DOHH2 (cell line): ENCODE data around the gene ZNF426.
"Not testable (repeated sequence)": the region's sequence is repeated elsewhere in the genome, so short reads cannot be mapped to it uniquely, and the experiment has no call there.

ENCODE experiments used
- EZH2phosphoT487 ChIP-seq: fragments of 200-600 bp; sonication (generic); IDR thresholded peaks from 2 replicates; pipeline ENCODE4 v1.6.1; 2017; ENCODE audit warnings: borderline replicate concordance, mild to moderate bottlenecking, antibody characterized with exemption, low read length, moderate library complexity, mixed read lengths
- TF ChIP-seq, protein P1 (sequence below): fragments of 200-600 bp; sonication (generic); IDR thresholded peaks from one replicate; pipeline ENCODE4 v1.5.1; 2014; ENCODE audit warnings: antibody characterized with exemption, mild to moderate bottlenecking, low read depth, low read length; ENCODE audit not compliant: poor library complexity, severe bottlenecking

DNA sequence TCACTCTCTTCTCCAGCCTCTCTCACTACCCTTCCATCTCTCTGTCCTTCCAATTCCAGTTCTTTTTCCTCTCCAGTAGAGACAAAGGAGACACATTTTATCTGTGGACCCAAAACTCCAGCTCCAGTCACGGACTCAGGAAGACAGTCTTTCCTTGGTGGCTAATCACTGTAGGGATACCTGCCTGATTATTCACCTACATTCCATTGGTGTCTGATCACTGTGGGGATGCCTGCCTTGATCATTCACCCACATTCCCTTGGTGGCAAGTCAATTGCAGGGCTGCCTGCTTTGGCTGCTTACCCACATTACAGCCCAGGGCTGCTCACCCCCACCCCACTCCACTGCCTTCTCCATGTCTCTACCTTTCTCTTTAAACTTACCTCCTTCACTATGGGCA, 1.5 kb upstream of the ZNF426 start:
- TF ChIP-seq, protein P1, sequence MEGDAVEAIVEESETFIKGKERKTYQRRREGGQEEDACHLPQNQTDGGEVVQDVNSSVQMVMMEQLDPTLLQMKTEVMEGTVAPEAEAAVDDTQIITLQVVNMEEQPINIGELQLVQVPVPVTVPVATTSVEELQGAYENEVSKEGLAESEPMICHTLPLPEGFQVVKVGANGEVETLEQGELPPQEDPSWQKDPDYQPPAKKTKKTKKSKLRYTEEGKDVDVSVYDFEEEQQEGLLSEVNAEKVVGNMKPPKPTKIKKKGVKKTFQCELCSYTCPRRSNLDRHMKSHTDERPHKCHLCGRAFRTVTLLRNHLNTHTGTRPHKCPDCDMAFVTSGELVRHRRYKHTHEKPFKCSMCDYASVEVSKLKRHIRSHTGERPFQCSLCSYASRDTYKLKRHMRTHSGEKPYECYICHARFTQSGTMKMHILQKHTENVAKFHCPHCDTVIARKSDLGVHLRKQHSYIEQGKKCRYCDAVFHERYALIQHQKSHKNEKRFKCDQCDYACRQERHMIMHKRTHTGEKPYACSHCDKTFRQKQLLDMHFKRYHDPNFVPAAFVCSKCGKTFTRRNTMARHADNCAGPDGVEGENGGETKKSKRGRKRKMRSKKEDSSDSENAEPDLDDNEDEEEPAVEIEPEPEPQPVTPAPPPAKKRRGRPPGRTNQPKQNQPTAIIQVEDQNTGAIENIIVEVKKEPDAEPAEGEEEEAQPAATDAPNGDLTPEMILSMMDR, result not testable (repeated sequence)
- TF ChIP-seq EZH2phosphoT487, result not testable (repeated sequence)
